Thoracic aorta (tissue), 2 donors: ENCODE results near the gene CHRDL2. TPM values are rescaled to one million over a fixed set of nuclear protein-coding genes. Genes with fewer than 3 reads are reported as not detected.
A peak's percentile ranks its signal among the peaks of the same experiment; 100 is the strongest.

Experiments
- ATAC-seq: fragments of 150-250 bp; one replicate; pipeline ENCODE4 v1.8.0; 2017; ENCODE audit warnings: low read depth; ENCODE audit not compliant: insufficient number of reproducible peaks, low FRiP score
- DNase-seq: peaks from one replicate; pipeline ENCODE4 v3.0.0-alpha.2; 2020; ENCODE audit warnings: low spot score
- H3K27ac ChIP-seq, 2 donors: fragments of 200-600 bp; sonication (generic); 1 replicate in 1 of 2; 2 replicates in 1 of 2; pipeline ENCODE4 v1.5.1; 2016; ENCODE audit warnings: mild to moderate bottlenecking in 2 of 2, moderate library complexity in 2 of 2
- H3K27me3 ChIP-seq: fragments of 200-600 bp; sonication (generic); replicated peaks from 2 replicates; pipeline ENCODE4 v1.6.0; 2016; ENCODE audit warnings: mild to moderate bottlenecking; ENCODE audit not compliant: insufficient read depth
- H3K36me3 ChIP-seq: fragments of 200-600 bp; sonication (generic); one replicate; pipeline ENCODE4 v1.5.1; 2016
- H3K4me1 ChIP-seq, 2 donors: fragments of 200-600 bp; sonication (generic); 1 replicate in 1 of 2; 2 replicates in 1 of 2; pipeline versions ENCODE4 v1.5.1 to v1.6.0; 2016; ENCODE audit warnings: low read depth in 2 of 2, mild to moderate bottlenecking in 1 of 2; ENCODE audit not compliant: control insufficient read depth in 1 of 2
- H3K4me3 ChIP-seq: fragments of 200-600 bp; sonication (generic); 2 replicates; pipeline ENCODE4 v1.5.1; 2016; ENCODE audit warnings: mild to moderate bottlenecking
- H3K9me3 ChIP-seq: fragments of 200-600 bp; sonication (generic); 2 replicates; pipeline ENCODE4 v1.5.1; 2016
- total RNA-seq, 2 donors: library from RNA; depleted of rRNA; stranded (reverse); fragments of >200 nt; gene quantifications; one replicate each; pipeline versions ENCODE4 v1.1.0 to v1.2.3, GENCODE V29; 2016
- TF ChIP-seq, protein P1 (sequence below): fragments of 200-600 bp; sonication (generic); IDR thresholded peaks from one replicate; pipeline ENCODE4 v1.5.1; 2019; ENCODE audit warnings: antibody characterized with exemption

CHRDL2 gene
- total RNA-seq, 2 donors from 2014 or later: 1.9 TPM; not detected in 1

DNA sequence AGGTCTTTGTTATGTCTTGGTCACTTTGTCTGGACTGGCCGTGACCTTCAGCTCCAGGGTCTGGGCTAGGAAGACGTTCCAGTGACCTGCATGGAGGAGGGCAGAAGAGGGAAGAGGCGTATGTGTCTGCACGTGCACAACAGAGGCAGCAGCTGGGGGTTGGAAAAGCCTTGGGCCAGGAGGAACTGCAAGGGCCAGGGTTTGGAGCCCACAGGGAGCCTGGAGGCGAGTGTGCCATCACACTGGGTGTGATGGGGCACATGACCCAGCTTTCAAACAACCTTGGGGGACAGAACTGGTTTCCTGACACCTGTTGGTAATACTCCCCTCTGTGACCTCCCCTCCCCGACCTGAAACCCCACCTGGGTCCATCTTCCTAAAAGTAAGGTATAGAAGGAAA lies 34.7 kb downstream of the CHRDL2 start:
- ATAC-seq: peak; percentile 11
- Histone ChIP-seq H3K27ac (peak overlapping the region; percentile 74 to 82), H3K36me3 (no peaks in the 10 kb centered on the region), H3K9me3 (no peaks in the 10 kb centered on the region), H3K4me1 (peaks cover 16 to 26% of the 10 kb centered on the region in 2 donors), H3K4me3 (peak overlapping the region; percentile 62), H3K27me3 (no peaks in the 10 kb centered on the region)
- no peak for DNase-seq
- TF ChIP-seq, protein P1, sequence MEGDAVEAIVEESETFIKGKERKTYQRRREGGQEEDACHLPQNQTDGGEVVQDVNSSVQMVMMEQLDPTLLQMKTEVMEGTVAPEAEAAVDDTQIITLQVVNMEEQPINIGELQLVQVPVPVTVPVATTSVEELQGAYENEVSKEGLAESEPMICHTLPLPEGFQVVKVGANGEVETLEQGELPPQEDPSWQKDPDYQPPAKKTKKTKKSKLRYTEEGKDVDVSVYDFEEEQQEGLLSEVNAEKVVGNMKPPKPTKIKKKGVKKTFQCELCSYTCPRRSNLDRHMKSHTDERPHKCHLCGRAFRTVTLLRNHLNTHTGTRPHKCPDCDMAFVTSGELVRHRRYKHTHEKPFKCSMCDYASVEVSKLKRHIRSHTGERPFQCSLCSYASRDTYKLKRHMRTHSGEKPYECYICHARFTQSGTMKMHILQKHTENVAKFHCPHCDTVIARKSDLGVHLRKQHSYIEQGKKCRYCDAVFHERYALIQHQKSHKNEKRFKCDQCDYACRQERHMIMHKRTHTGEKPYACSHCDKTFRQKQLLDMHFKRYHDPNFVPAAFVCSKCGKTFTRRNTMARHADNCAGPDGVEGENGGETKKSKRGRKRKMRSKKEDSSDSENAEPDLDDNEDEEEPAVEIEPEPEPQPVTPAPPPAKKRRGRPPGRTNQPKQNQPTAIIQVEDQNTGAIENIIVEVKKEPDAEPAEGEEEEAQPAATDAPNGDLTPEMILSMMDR: no peak

DNA sequence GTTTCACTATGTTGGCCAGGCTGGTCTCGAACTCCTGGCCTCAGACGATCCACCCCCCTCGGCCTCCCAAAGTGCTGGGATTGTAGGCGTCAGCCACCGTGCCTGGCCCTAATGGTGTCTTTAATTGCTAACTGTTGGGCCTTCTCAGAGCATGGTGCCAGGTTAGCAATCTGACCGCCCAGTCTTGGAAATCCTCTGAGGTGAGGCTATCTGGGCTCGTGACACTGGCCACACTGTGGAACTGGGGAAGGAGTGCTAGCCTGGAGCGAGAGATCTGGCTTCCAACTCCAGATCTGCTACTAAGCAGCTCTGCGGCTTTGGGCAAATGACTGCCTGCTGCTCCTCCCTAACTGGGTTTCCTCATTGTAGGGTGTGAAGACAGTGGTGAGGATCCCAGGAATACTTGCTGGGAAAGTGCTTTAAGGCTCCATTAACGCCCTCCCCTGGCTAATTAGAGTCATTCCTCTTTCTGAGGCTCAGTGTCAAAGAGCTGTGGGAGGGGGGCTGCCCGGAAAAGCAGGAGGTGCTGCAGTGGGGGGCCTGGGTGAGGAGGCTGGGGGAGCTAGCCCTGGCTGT lies 35.4 kb downstream of the CHRDL2 start:
- ATAC-seq: no peak
- Histone ChIP-seq H3K4me1 (peaks cover 16 to 26% of the 10 kb centered on the region in 2 donors), H3K36me3 (no peaks in the 10 kb centered on the region), H3K27me3 (no peaks in the 10 kb centered on the region), H3K27ac (peak overlapping the region; percentile 74 to 82), H3K9me3 (no peaks in the 10 kb centered on the region), H3K4me3 (no peak overlapping the region)
- TF ChIP-seq, protein P1: no peak
- no peak for DNase-seq

DNA sequence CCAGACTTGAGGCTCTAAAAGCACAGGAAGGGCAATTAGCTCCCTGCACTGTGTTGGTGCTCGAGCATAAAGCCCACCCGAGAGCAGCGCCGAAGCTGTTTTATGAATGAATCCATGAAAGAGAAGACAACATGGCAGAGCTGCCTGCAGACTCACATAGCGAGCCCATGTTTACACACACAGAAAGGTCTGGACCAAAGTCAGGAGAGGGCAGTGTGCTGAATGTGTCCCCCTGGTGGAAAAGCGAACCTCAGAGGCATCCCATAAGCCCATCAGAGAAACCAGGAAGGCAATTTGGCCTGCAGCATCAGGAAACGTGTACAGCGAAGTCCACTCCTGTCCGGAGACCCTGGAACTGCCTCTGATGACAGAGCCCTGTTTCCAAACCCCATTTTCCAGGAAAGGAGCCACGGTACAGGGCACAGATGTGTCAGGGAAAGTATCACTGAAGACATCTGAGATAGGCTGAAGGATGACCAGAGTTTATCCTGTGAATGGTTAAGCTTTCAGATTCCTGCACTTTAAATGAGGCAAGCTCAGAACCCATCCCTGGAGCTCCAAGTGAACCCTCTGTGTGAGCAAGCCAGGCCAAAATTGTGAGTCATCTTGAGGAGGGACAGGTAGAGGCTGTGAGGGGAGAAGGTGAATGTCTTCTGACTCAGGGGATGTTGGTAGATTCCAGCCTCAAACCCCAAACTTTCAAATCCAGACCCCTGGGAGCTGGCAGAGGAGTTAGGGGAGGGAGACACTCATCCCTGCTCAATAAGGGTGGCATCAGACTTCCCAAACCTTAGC lies 36.9 kb downstream of the CHRDL2 start:
- no peaks in the 10 kb centered on the region for H3K9me3 ChIP-seq
- H3K4me1 ChIP-seq: peaks cover 16 to 26% of the 10 kb centered on the region in 2 donors
- TF ChIP-seq, protein P1: no peak
- no peaks in the 10 kb centered on the region for H3K36me3 ChIP-seq
- ATAC-seq (no peak), DNase-seq (no peak)
- H3K27ac ChIP-seq: no peak overlapping the region
- H3K4me3 ChIP-seq: no peak overlapping the region
- H3K27me3 ChIP-seq: no peaks in the 10 kb centered on the region

DNA sequence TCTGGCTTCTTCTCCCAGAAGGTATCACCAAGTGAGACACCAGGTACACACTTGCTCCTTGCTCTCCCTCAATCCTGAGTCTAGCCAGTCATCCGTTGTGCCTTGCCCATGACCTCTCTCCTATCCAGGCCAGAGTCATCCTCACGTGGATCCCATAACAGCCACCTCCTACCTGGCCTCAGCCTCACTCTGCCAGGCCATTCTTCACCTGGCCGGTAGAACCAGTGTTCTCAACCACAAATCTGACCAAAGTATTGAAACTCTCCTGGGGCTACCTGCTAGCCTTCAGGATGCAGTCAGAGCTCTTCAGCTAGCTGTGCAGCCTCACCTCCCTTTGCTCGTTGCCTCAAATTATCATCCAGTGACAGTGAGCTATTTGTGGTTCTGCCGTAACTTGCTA lies 37.7 kb downstream of the CHRDL2 start:
- Histone ChIP-seq H3K36me3 (no peaks in the 10 kb centered on the region), H3K4me1 (peaks cover 16 to 26% of the 10 kb centered on the region in 2 donors), H3K9me3 (no peaks in the 10 kb centered on the region), H3K27me3 (no peaks in the 10 kb centered on the region), H3K27ac (no peak overlapping the region), H3K4me3 (no peak overlapping the region)
- no peak for ATAC-seq
- DNase-seq: no peak
- TF ChIP-seq, protein P1: no peak

DNA sequence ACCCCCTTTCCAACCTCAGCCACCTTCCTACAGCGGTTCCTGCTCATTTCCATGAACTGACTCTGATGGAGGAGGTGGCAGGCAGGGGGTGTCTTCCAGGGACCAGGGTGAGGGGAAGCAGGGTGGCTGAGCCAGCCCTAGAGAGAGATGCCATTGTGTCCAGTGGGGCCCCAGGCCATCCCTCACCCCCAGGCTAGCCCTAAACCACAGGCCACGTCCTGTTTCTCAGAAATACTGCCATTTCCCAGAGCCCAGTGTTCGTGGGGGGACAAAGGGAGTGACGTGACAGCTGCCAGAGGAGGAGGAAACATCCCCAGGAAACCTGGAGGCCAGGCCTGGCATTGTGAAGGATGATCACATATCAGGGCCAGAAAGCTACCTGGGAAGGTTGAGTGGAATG lies 39.5 kb downstream of the CHRDL2 start:
- no peaks in the 10 kb centered on the region for H3K27me3 ChIP-seq
- H3K36me3 ChIP-seq: no peaks in the 10 kb centered on the region
- H3K4me3 ChIP-seq: no peak overlapping the region
- ATAC-seq: no peak
- TF ChIP-seq, protein P1: no peak
- H3K9me3 ChIP-seq: no peaks in the 10 kb centered on the region
- no peak for DNase-seq
- peaks cover 11 to 29% of the 10 kb centered on the region in 2 donors for H3K4me1 ChIP-seq
- H3K27ac ChIP-seq: no peak overlapping the region
